Measurements from ENCODE around the gene AATK.

The AATK gene

DNA sequence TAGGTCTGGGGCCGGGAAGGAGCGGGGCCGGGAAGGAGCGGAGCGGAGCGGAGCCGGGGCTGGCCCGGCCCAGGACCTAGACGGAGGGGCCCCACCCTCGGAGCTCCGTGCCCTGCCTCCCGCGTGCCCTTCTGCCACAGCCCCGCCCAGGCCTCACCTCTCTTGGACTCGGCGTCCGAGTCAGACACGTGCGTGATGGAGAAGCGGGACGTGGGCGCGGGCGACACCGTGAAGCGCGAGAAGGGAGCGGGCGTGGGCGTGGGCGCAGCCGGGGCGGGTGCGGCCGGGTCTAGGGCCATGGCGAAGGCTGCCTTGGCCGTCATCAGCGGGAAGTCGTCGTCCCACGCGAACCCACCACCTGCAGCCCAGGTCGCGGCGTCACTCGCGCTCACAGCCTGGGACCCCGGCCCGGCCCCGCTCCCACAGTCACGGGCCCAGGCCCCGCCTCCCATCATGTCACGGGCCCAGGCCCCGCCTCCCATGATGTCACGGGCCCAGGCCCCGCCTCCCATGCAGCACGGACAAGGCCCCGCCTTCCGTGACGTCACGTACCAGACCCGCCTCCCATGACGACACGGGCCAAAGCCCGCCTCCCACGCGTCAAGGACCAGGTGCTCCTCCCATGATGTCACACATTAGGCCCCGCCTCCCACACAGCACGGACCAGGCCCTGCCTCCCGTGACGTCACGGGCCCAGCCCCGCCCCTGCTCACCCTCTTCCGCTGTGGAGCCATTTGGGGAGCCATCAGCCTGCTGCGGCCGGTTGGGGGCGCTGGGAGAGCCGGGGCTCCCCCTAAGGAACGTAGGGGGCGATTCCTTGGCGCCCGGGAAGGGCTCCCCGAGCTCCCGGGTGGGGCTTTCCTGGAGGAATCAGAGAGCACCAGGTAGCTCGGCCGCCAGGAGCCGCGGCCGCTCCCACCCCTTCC is 46.5 kb downstream of the AATK start:
- in situ Hi-C loops (cut with HindIII; ENCODE audit: low sequenced_read_pairs), result loop anchor here (25.0 kb wide), 1 partner anchor 682 kb away; no protein-coding TSS in a partner anchor

DNA sequence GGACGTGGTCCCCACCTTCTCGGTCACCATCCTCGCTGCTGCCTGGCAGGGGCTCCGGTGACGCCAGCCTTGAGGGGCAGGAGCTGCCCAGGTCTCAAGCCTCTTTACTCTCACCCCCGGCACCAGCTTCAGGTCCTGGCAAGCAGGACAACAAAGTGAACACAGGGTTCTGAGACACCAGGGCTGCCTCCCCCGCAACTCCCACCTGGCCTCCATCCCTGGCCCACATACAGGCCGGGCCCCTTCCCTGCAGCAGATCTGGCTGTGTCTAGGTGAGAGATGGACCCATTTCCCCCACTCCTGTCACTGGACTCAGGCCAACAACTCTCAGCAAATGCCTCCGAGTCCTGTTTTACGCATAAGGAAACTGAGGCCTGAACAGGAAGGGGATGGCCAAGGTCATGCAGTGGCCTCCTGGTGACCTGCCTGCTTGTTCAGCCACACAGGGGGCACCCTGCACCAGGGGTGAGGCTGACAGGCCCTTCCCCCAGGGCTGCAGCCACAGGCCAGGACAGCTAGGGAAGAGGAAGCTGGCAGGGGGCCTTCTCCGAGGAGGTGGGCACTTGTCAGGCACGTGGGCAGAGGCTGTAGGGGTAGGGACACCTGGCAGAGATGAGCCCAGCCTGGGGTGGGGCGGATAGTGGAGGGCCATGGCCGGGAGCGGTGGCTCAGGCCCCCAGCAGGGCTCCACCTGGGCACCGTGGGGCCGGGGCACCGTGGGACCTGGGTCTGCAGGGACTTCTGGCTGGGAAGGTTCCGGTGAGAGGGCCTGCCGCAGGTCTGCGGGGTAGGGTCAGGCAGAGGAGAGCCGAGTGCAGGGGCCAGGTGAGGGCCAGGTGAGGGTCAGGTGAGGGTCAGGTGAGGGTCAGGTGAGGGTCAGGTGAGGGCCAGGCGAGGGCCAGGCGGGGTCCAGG is 47.5 kb downstream of the AATK start:
- in situ Hi-C loops (cut with HindIII; ENCODE audit: low sequenced_read_pairs), result loop anchor here (25.0 kb wide), 1 partner anchor 681 kb away; no protein-coding TSS in a partner anchor

DNA sequence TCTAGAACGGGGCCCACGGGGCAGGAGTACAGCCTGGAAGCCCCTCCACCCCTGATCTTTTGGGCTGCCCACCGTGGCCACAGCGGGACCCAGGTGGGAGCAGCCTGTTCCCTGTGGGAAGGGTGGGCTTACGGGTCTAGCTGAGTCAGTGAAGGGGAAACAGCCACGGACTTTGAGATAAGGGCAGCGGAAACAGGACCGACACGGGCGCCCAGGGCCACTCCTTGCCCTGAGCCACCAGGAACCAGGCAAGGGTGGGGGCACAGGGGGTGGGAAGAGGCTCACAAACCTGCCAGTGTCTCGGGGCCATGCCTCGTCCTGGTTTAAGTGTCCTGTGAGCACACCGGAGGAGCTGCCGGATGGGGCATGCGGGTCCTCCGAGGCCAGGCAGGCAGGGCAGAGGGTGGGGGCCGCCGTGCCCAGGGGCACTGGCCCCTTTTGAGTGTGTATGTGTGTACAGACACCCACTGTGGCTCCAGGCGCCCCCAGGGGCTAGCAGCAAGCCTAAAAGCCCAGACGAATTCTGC is 48.3 kb downstream of the AATK start:
- in situ Hi-C loops (cut with HindIII; ENCODE audit: low sequenced_read_pairs), result loop anchor here (25.0 kb wide), 1 partner anchor 680 kb away; no protein-coding TSS in a partner anchor

DNA sequence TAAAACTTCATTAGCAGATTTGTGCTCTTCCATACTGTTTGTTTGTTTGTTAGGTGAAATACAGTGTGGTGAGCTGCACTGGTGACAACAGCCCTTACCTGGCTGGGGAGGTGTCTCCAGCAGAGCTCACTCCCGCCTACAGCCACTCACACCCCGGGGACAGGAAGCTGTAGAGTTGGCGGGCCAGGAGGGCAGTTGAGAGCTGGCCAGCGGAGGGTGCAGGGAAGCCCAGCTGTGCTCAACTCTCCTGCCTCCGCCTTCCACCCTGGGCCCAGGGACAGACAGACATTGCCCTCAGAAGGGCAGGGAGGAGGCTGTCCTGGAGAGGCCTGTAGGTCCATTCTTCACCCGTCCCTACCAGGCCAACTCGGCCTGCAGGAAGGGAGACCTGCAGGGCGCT is 49.3 kb downstream of the AATK start:
- in situ Hi-C loops (cut with HindIII; ENCODE audit: low sequenced_read_pairs), result loop anchor here (25.0 kb wide), 1 partner anchor 679 kb away; no protein-coding TSS in a partner anchor

DNA sequence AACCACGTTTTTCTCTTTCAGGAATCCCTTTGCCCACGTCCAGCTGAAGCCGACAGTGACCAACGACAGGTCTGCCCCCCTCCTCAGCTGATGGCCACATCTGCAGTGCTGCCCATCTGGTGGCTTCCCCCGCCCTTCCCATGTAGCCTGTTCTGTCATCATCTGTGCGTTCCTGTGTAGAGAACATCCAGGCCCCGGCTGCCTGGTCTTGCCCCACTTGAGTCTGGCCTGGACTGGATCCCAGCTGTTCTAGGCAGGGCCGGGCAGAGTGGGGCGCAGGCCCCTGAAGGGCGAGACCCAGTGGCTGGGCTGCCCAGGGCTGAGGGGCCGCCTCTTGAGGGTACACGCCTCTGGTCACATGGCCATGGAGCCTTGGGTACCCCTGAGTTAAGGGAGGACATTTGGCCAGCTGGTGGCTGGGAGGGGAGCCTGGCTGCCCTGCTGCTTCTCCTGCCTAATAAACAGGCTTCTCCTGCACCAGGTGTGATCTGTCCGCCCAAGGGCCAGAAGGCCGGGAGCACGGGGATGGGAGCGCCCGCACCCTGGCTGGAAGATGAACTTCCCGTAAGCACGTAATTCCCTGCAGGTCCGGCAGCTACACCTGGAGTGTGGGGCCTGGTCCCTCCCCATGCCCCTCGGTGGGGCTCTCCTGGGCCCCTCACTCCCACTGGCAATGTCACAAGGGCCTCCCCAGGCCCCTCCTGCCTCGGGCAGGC is 50.1 kb downstream of the AATK start:
- in situ Hi-C loops (cut with HindIII; ENCODE audit: low sequenced_read_pairs), result loop anchor here (25.0 kb wide), 1 partner anchor 679 kb away; no protein-coding TSS in a partner anchor

DNA sequence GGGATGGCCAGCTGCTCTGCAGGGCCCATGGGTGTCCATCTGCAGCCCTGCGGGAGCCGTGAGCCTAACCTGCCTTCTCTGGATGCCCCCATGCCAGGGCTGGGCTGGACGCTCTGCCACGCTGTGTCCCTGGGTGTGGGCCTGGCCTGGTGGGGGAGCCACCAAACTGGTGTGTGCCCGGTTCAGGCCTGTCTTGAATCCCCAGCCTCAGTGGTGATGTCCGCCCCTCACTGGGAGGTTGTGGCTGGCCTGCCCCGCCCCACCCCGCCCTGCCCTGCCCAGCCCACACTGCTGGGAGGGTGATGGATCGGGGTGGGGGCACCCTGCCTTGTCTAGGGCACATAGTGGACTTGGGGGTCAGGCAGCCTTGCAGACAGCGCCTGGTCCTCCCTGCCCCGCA is 50.8 kb downstream of the AATK start:
- in situ Hi-C loops (cut with HindIII; ENCODE audit: low sequenced_read_pairs), result loop anchor here (25.0 kb wide), 1 partner anchor 678 kb away; no protein-coding TSS in a partner anchor

DNA sequence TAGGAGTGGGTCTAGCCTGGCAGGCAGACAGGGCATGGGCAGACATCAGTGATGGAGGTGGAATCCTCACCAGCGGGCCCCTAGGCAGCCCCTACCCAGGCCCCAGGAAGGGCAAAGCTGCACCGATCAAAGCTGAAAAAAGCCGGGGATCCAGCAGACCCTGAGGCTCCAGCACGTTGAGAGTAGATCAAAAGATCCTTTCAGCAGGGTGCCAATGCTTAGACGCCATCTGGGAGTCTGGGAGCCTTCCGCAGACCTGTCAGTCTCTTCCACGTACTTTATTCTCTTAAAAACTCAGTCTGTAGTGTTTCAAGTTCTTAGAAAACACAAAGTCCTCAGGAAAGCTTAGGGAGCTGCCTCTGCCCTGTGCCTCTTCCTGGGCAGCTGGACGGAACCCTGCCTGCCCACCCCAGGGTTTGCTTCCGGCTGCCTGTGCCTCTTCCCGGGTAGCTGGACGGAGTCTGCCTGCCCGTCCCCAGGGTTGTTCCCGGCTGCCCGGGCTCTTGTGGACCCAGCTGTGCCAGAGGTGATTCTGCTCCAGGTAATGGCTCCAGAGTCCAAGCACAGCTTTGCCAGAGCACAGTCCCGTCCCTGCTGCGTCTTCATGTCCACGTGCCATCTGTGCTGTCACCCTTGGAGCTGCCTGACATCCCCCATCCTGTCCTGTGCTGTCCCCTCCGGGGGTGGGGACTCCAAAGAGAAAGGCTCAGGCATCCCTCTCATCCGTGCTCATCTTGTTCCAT is 51.5 kb downstream of the AATK start:
- in situ Hi-C loops (cut with HindIII; ENCODE audit: low sequenced_read_pairs), result loop anchor here (5.0 to 25.0 kb wide), 2 partner anchors 77 to 677 kb away; partner anchors contain the start of gene BAIAP2

DNA sequence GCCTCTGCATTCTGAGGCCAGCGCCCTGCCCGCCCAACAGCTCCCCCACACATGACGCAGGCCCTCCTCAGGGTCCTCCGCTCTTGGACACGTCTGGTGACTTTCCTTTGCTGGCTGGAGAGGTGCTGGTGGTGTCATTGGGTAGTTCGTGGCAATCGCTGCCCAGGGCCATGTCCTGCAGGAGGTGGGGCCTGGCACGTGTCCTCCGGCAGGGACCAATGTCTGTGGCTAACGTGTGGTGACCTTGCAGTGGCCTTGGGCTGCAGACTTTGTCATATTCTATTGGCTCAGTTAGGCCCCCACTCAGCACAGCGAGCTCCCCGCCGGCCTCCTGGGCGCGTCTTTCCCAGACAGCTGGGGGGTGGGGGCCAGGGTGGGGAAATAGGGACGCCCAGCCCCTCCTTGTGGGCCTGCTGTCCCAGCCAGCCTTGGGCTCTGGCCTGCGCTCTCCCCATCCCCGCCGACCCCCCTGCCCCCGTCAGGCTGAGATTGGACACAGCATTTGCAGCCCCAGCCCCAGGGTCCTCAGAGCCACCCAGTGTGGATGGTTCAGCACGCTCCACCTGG is 52.8 kb downstream of the AATK start:
- in situ Hi-C loops (cut with HindIII; ENCODE audit: low sequenced_read_pairs), result loop anchor here (5.0 to 25.0 kb wide), 2 partner anchors 76 to 676 kb away; partner anchors contain the start of gene BAIAP2

DNA sequence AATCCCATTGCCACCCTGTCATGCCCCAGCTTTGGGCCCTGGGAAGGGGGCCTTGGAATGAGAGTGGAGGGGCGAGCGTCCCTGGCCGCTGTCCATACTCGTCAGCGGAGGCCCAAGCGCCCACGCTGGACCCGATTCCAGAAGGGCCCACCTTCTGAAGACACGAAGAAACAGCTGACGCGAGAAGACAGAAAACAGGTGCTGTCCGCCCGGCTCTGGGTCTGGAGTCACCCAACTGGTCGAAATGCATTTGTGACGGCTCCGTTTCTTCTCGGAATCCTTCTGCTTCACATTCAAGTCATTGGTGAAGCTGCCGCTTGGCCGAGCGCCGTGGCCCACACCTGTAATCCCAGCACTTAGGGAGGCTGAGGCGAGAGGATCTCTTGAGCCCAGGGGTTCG is 53.6 kb downstream of the AATK start:
- in situ Hi-C loops (cut with HindIII; ENCODE audit: low sequenced_read_pairs), result loop anchor here (5.0 to 25.0 kb wide), 2 partner anchors 75 to 675 kb away; partner anchors contain the start of gene BAIAP2

DNA sequence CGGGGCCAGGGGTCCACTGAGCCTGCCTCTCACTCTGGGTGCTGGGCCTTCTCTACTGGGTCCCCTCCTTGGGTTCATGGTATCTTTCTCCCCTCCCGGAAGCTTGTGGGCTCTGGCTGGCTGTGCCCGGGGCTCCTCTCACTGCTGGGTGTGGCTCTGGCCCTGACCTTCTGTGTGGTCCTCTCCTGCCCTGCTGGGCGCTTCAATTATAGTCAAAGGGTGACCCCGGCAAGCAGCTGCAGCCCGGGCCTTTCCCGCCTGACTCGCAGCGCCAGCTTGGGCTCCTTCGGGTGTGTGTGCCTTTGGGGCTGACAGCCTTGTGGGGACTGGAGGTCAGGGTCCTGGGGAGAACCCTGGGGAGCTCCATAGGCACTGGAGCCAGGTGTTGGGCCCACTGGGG is 55.0 kb downstream of the AATK start:
- in situ Hi-C loops (cut with HindIII; ENCODE audit: low sequenced_read_pairs), result loop anchor here (5.0 to 25.0 kb wide), 2 partner anchors 74 to 674 kb away; partner anchors contain the start of gene BAIAP2

DNA sequence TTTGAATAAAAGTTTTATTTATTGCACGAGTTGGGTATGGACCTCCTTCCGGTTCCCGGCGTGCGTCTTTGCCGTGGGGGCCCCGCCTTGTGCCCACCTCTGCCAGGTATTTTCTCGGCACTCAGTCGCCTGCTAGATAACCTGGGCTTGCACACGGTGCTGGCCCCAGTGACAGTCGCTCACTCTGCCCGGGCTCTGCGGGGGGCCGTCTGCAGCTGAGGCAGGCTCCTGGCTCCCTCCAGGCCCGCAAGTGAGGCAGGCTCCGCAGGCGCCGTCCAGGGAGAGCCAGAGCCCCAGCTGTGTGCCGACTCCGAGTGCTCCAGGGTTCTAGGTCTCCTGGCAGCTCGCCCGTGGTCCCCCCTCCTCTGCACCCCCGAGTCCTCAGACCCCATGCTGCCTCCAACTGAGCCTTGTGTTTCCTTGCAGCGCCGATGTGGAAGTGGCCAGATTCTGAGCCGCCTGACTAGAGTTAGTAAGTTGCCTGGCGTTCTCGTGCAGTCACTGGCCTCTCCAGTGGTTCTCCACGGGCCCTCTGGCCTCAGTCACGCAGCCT is 55.5 kb downstream of the AATK start:
- in situ Hi-C loops (cut with HindIII; ENCODE audit: low sequenced_read_pairs), result loop anchor here (5.0 to 25.0 kb wide), 2 partner anchors 73 to 673 kb away; partner anchors contain the start of gene BAIAP2

DNA sequence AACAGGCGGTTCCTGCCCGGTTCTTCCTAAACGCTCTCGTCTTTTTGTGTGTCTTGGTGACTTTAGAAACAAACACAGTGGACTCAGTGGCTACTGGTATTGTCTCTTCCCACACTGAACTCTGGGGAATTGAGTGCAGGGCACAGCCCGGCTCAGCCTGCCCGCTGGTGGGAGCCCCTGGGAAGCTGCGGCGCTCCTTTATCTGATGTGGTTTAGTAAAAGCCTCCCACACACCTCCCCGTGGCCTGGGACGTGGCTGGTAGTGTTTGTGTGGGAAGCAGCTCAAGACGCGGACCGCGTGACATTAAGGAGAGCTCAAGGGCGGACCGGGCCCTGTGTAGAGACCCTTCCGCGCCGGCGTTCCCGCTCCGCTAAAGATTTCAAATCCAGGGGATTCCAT is 56.1 kb downstream of the AATK start:
- in situ Hi-C loops (cut with HindIII; ENCODE audit: low sequenced_read_pairs), result loop anchor here (5.0 to 25.0 kb wide), 2 partner anchors 73 to 673 kb away; partner anchors contain the start of gene BAIAP2

DNA sequence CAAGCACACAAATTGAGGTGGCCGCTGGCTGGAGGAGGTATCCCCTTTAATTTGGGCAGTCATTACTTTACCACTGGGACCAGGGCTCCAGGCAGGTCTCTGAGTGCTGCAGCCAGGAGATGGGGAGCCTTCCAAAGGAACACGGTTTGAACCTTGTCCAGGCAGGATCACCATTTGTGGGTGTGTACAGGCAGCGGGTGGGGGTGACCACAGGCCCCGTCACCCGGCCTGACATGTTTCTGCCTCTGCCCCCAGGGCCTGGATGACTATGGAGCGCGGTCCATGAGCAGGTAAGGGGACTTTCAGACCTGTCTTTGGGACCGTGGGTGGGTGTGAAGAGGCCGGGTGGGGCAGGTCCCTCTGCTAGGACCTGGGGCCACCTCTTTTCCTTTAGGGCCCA is 57.8 kb downstream of the AATK start:
- in situ Hi-C loops (cut with HindIII; ENCODE audit: low sequenced_read_pairs), result loop anchor here (25.0 kb wide), 1 partner anchor 671 kb away; no protein-coding TSS in a partner anchor

DNA sequence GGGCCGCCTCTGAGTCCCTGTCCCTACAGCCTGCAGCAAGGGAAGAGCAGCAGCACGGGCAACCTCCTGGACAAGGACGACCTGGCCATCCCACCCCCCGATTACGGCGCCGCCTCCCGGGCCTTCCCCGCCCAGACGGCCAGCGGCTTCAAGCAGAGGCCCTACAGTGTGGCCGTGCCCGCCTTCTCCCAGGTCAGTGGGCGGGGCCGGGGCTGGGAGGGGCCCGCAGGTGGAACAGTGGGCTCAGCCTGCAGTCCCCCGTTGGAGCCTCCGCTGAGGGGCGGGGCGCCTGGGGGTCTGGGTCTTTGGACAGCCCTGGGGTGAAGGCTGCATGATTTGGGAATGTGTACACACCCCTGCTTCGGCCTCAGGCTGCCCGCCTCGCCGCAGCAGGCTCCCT is 59.3 kb downstream of the AATK start:
- in situ Hi-C loops (cut with HindIII; ENCODE audit: low sequenced_read_pairs), result loop anchor here (25.0 kb wide), 1 partner anchor 669 kb away; no protein-coding TSS in a partner anchor

DNA sequence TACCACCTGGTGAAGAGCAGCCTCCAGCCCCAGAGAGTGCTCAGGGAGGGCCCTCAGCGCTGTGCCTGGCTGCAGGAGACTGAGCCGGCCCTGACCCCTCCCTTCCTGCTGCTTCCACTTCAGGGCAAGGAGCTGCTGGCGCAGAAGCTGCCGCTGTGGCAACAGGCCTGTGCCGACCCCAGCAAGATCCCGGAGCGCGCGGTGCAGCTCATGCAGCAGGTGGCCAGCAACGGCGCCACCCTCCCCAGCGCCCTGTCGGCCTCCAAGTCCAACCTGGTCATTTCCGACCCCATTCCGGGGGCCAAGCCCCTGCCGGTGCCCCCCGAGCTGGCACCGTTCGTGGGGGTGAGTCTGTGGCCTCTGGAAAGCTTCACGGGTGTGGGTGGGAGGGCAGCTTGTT is 62.6 kb downstream of the AATK start:
- in situ Hi-C loops (cut with HindIII; ENCODE audit: low sequenced_read_pairs), result loop anchor here (25.0 kb wide), 1 partner anchor 666 kb away; no protein-coding TSS in a partner anchor

DNA sequence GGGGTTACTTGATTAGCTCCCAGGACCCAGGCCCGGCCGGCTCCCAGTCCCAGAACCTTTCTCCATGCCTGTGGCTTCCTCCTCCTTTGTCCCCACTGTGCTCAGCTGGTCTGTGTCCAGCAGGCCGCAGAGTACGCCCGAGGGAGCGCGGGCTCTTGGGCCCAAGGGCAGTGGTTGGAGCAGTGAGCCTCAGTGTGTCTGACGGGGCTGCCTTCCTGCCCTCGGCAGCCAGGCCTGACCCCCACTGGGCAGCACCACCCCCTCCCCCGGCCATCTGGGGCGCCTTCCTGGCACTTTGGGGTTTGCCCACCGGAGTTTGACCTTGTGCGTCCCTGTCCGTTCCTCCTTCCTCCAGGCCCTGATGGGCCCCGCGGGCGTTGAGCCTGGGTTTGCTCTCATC is 63.2 kb downstream of the AATK start:
- in situ Hi-C loops (cut with HindIII; ENCODE audit: low sequenced_read_pairs), result loop anchor here (25.0 kb wide), 1 partner anchor 666 kb away; no protein-coding TSS in a partner anchor

DNA sequence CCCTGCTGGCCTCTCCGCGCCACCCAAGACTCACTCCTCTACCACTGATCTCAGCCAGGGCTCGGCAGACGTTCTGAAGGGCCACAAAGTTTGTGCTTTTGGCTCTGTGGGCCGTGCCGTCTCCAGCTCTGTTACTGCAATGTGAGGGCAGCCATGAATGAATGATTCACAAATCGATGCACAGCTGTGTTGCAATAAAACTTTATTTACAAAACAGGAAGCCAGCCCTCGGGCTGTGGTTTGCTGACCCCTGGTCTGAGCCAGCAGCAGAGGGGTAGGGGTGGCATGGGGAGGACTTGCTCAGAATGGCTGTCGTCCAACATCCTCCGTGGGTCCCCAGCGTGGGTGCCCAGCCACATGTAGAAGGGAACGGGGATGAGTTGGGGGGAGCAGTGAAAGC is 63.7 kb downstream of the AATK start:
- in situ Hi-C loops (cut with HindIII; ENCODE audit: low sequenced_read_pairs), result loop anchor here (25.0 kb wide), 1 partner anchor 665 kb away; no protein-coding TSS in a partner anchor
